HCT116 (cell line): ENCODE measurements around the gene PIAS4. TPM values are rescaled to one million over a fixed set of nuclear protein-coding genes. Genes with fewer than 3 reads are reported as not detected.

Experiments used
- ATAC-seq: fragments of 200-7000 bp; cut with Tn5 transposase; 2 replicates; pipeline ENCODE4 v1.9.1; 2020; ENCODE audit warnings: mild to moderate bottlenecking, moderate library complexity
- BruUV-seq: library from RNA; stranded (reverse); fragments of 400-500 nt; replicated peaks from 2 replicates; lab custom pipeline; 2021; lab: Mats Ljungman, UMichigan
- CTCF ChIA-PET: fragments of 300-600 bp; sonication (Branson Sonifier 250); formaldehyde crosslinking; loops from one replicate; lab custom pipeline; 2021; ENCODE audit warnings: antibody characterized with exemption; lab: Charles Lee
- POLR2A ChIA-PET: fragments of 300-600, 350-600 bp; sonication (Branson Sonifier 250); formaldehyde crosslinking; loops from one replicate; lab custom pipeline; 2021; ENCODE audit warnings: antibody characterized with exemption; lab: Charles Lee
- RAD21 ChIA-PET, 2 experiments: fragments of 300-600 bp; sonication (Branson Sonifier 250); formaldehyde crosslinking; loops; one replicate each; lab custom pipeline; 2023; ENCODE audit warnings: low total read pairs in 2 of 2; ENCODE audit not compliant: uncharacterized antibody in 2 of 2, unreplicated experiment in 2 of 2, low non-redundant PET in 1 of 2; lab: Charles Lee
- DNase-seq: peaks from one replicate; pipeline ENCODE4 v3.0.0-alpha.2; 2010; ENCODE audit warnings: low read depth, low spot score
- H2AFZ ChIP-seq: fragments of 200-600 bp; shearing (Covaris generic), sonication (generic); 2 replicates; pipeline ENCODE4 v1.6.1; 2017; ENCODE audit warnings: low read depth, mixed run types, mixed read lengths, antibody characterized with exemption, low read length; ENCODE audit not compliant: poor library complexity, severe bottlenecking
- H3K27ac ChIP-seq: 2 replicates; pipeline ENCODE4 v1.5.1; 2012; ENCODE audit warnings: low read depth, low read length
- H3K27me3 ChIP-seq: fragments of 200-600 bp; sonication (generic); 2 replicates; pipeline ENCODE4 v1.6.1; 2016; ENCODE audit warnings: mixed run types, low read length, mixed read lengths; ENCODE audit not compliant: insufficient read depth
- H3K36me3 ChIP-seq, 2 experiments: fragments of 200-500 bp in 1 of 2; fragments of 200-600 bp in 1 of 2; sonication (Bioruptor generic) in 1 of 2; sonication (generic) in 1 of 2; 2 replicates each; pipeline versions ENCODE4 v1.5.1 to v1.6.1; 2014 to 2016; ENCODE audit warnings: low read length in 2 of 2, inconsistent platforms in 1 of 2, mixed read lengths in 1 of 2, mixed run types in 1 of 2; ENCODE audit not compliant: insufficient read depth in 2 of 2, control insufficient read depth in 1 of 2
- H3K4me1 ChIP-seq, 2 experiments: fragments of 200-600 bp in 1 of 2; sonication (generic) in 1 of 2; 2 replicates each; pipeline versions ENCODE4 v1.5.1 to v1.6.1; 2012 to 2017; ENCODE audit warnings: low read length in 2 of 2, inconsistent platforms in 1 of 2, mild to moderate bottlenecking in 1 of 2, mixed read lengths in 1 of 2, mixed run types in 1 of 2, moderate library complexity in 1 of 2; ENCODE audit not compliant: insufficient read depth in 2 of 2, control insufficient read depth in 1 of 2
- H3K4me2 ChIP-seq: fragments of 200-600 bp; sonication (generic); 2 replicates; pipeline ENCODE4 v1.6.1; 2017; ENCODE audit warnings: mixed run types, low read length, mixed read lengths
- H3K4me3 ChIP-seq, 2 experiments: fragments of 200-600 bp in 1 of 2; sonication (generic) in 1 of 2; replicated peaks in 1 of 2; 2 replicates each; pipeline ENCODE4 v1.5.1; 2011 to 2016; ENCODE audit warnings: low read length in 2 of 2, control low read depth in 1 of 2, low read depth in 1 of 2, mild to moderate bottlenecking in 1 of 2, mixed read lengths in 1 of 2, mixed run types in 1 of 2
- H3K79me2 ChIP-seq: fragments of 200-600 bp; sonication (generic); 2 replicates; pipeline ENCODE4 v1.6.1; 2017; ENCODE audit warnings: mild to moderate bottlenecking, mixed run types, low read length, moderate library complexity, mixed read lengths; ENCODE audit not compliant: insufficient read depth
- H3K9ac ChIP-seq: fragments of 200-600 bp; sonication (generic); 2 replicates; pipeline ENCODE4 v1.6.1; 2016; ENCODE audit warnings: low read length, mixed read lengths
- H3K9me2 ChIP-seq: fragments of 200-600 bp; sonication (generic), shearing (Covaris generic); 2 replicates; pipeline ENCODE4 v1.6.1; 2017; ENCODE audit warnings: mixed run types, mild to moderate bottlenecking, moderate library complexity; ENCODE audit not compliant: insufficient read depth
- H3K9me3 ChIP-seq, 2 experiments: fragments of 200-500 bp in 1 of 2; fragments of 200-600 bp in 1 of 2; sonication (Bioruptor generic) in 1 of 2; sonication (generic) in 1 of 2; 2 replicates each; pipeline ENCODE4 v1.6.1; 2014 to 2017; ENCODE audit warnings: low read length in 2 of 2, mixed read lengths in 2 of 2, inconsistent platforms in 1 of 2, low read depth in 1 of 2, mild to moderate bottlenecking in 1 of 2, mixed run types in 1 of 2, moderate library complexity in 1 of 2; ENCODE audit not compliant: control insufficient read depth in 1 of 2, insufficient read depth in 1 of 2
- H4K20me1 ChIP-seq: fragments of 200-600 bp; sonication (generic), shearing (Covaris generic); 2 replicates; pipeline ENCODE4 v1.6.1; 2017; ENCODE audit warnings: mixed run types, mild to moderate bottlenecking, moderate library complexity; ENCODE audit not compliant: insufficient read depth
- ATF3 ChIP-seq: IDR thresholded peaks from 2 replicates; pipeline ENCODE4 v1.6.1; 2012
- EGR1 ChIP-seq: IDR thresholded peaks from 2 replicates; pipeline ENCODE4 v1.6.1; 2012; ENCODE audit warnings: low read depth
- ELF1 ChIP-seq: IDR thresholded peaks from 2 replicates; pipeline ENCODE4 v1.6.1; 2012; ENCODE audit warnings: low read depth, borderline replicate concordance
- EZH2phosphoT487 ChIP-seq: fragments of 200-600 bp; IDR thresholded peaks from 2 replicates; pipeline ENCODE4 v1.6.1; 2018; ENCODE audit warnings: antibody characterized with exemption, borderline replicate concordance
- FOSL1 ChIP-seq: IDR thresholded peaks from 2 replicates; pipeline ENCODE4 v1.6.1; 2012; ENCODE audit warnings: low read depth
- POLR2AphosphoS5 ChIP-seq: IDR thresholded peaks from 2 replicates; pipeline ENCODE4 v1.6.1; 2011; ENCODE audit warnings: mild to moderate bottlenecking, low read depth, low read length, moderate library complexity
- RAD21 ChIP-seq: IDR thresholded peaks from 2 replicates; pipeline ENCODE4 v1.6.1; 2012; ENCODE audit warnings: low read depth, mild to moderate bottlenecking
- SIN3A ChIP-seq: IDR thresholded peaks from 2 replicates; pipeline ENCODE4 v1.6.1; 2012; ENCODE audit warnings: low read depth
- SRF ChIP-seq: IDR thresholded peaks from 2 replicates; pipeline ENCODE4 v1.6.1; 2012; ENCODE audit warnings: low read depth
- TCF7L2 ChIP-seq: IDR thresholded peaks from 2 replicates; pipeline ENCODE4 v1.7.0; 2011; ENCODE audit warnings: borderline replicate concordance, inconsistent platforms; ENCODE audit not compliant: insufficient read depth, insufficient read length; ENCODE audit errors: extremely low read depth
- ZBTB33 ChIP-seq: IDR thresholded peaks from 2 replicates; pipeline ENCODE4 v1.6.1; 2011; ENCODE audit warnings: mild to moderate bottlenecking, low read length, moderate library complexity; ENCODE audit not compliant: insufficient replicate concordance; ENCODE audit errors: extremely low read depth
- ZFX ChIP-seq: fragments of 450-650 bp; IDR thresholded peaks from 2 replicates; pipeline ENCODE4 v1.6.1; 2017
- intact Hi-C: fragments of 100-400 bp; cut with micrococcal nuclease; formaldehyde crosslinking; loops from 2 replicates; pipeline ENCODE4 v1.10.0; 2022
- total RNA-seq: library from RNA; stranded (reverse); gene quantifications from one replicate; pipeline ENCODE4 v1.2.1, GENCODE V29; 2021; ENCODE audit not compliant: unreplicated experiment
- TF ChIP-seq, protein P1 (sequence below), 3 experiments: fragments of 200-600 bp in 1 of 3; sonication (generic) in 1 of 3; IDR thresholded peaks in 2 of 3; conservative IDR thresholded peaks in 1 of 3; 2 replicates each; pipeline ENCODE4 v1.5.1; 2012 to 2017; ENCODE audit warnings: low read depth in 2 of 3, low read length in 2 of 3, antibody characterized with exemption in 1 of 3, borderline replicate concordance in 1 of 3, control low read depth in 1 of 3, mild to moderate bottlenecking in 1 of 3, mixed read lengths in 1 of 3, mixed run types in 1 of 3, moderate library complexity in 1 of 3; ENCODE audit not compliant: insufficient read depth in 1 of 3

Gene PIAS4
- total RNA-seq, 1 experiment from 2014 or later, result 28.4 TPM

GRCh38 chr19:4016903-4017638 is 9.5 kb downstream of the PIAS4 start:
- ChIA-PET RAD21 (no interaction called here), CTCF (no interaction called here), POLR2A (no interaction called here)
- H3K79me2 ChIP-seq, result peaks cover 75% of the 10 kb centered on the region
- no peaks in the 10 kb centered on the region for H3K4me1 ChIP-seq
- no peak overlapping the region for H3K4me2 ChIP-seq
- H2AFZ ChIP-seq, result no peak overlapping the region
- no peak overlapping the region for H3K4me3 ChIP-seq
- TF ChIP-seq POLR2AphosphoS5, result no peak
- DNase-seq (no peak), ATAC-seq (no peak)
- no peaks in the 10 kb centered on the region for H3K9me2 ChIP-seq
- peaks cover 3 to 5% of the 10 kb centered on the region in 2 experiments; a peak in 3 of 4 replicates for H3K36me3 ChIP-seq
- no TSS peak for BruUV-seq
- no peak overlapping the region for H3K27ac ChIP-seq
- no peaks in the 10 kb centered on the region for H3K9me3 ChIP-seq
- no peaks in the 10 kb centered on the region for H3K27me3 ChIP-seq
- no peaks in the 10 kb centered on the region for H4K20me1 ChIP-seq
- H3K9ac ChIP-seq, result no peak overlapping the region
- intact Hi-C loops, result no loop called here

DNA sequence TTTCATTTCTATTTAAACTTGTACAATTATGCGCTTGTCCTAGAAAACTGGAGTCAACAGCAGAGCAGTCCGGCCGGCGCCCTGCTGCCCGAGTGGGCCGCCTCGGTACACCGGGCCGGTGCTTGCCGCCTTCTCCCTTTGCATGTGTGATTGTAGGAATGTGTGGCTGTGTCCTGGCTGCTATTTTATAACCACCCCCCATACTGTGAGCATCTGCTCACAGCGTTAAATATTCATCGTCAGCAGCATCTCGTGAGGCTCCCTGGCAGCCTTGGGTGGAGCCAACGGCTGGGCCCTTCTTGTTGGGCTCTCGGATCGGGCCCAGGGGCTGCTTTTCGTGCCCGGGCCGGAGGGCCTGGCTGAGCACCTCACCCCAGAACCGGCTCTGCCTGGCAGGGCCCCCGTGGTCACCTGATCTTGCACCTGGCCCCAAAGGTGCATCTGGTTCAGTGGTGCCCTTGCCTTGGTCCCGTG is 10.6 kb downstream of the PIAS4 start:
- Histone ChIP-seq H3K27me3 (no peaks in the 10 kb centered on the region), H3K36me3 (peaks cover 3 to 5% of the 10 kb centered on the region in 2 experiments; a peak in 3 of 4 replicates)
- BruUV-seq, result no TSS peak
- TF ChIP-seq ZBTB33 (no peak), RAD21 (no peak), SIN3A (no peak), POLR2AphosphoS5 (no peak), FOSL1 (no peak), ZFX (no peak), EZH2phosphoT487 (no peak), TCF7L2 (no peak), SRF (no peak), ELF1 (no peak), EGR1 (no peak), ATF3 (no peak)
- TF ChIP-seq, protein P1, sequence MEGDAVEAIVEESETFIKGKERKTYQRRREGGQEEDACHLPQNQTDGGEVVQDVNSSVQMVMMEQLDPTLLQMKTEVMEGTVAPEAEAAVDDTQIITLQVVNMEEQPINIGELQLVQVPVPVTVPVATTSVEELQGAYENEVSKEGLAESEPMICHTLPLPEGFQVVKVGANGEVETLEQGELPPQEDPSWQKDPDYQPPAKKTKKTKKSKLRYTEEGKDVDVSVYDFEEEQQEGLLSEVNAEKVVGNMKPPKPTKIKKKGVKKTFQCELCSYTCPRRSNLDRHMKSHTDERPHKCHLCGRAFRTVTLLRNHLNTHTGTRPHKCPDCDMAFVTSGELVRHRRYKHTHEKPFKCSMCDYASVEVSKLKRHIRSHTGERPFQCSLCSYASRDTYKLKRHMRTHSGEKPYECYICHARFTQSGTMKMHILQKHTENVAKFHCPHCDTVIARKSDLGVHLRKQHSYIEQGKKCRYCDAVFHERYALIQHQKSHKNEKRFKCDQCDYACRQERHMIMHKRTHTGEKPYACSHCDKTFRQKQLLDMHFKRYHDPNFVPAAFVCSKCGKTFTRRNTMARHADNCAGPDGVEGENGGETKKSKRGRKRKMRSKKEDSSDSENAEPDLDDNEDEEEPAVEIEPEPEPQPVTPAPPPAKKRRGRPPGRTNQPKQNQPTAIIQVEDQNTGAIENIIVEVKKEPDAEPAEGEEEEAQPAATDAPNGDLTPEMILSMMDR (IDR thresholded peaks at IDR 0.05 in 2 of 3, conservative IDR thresholded peaks at IDR 0.05 in 1 of 3; ENCODE audit: borderline replicate concordance in 1 of 3, insufficient read depth in 1 of 3, low read depth in 2 of 3, low read length in 2 of 3), result no peak

More for the DNA sequence above, 10.6 kb downstream of the PIAS4 start:
- Histone ChIP-seq H3K9ac (no peak overlapping the region), H3K4me1 (no peaks in the 10 kb centered on the region), H3K79me2 (peaks cover 69% of the 10 kb centered on the region), H3K9me3 (no peaks in the 10 kb centered on the region), H3K9me2 (no peaks in the 10 kb centered on the region), H3K4me3 (no peak overlapping the region), H3K4me2 (no peak overlapping the region), H3K27ac (no peak overlapping the region), H2AFZ (no peak overlapping the region), H4K20me1 (no peaks in the 10 kb centered on the region)
- POLR2A ChIA-PET, result no interaction called here
- intact Hi-C loops, result no loop called here
- DNase-seq (no peak), ATAC-seq (no peak)
- CTCF ChIA-PET, result no interaction called here
- RAD21 ChIA-PET, result no interaction called here
